Loucy (cell line): ENCODE results near the gene IARS2.

Experiments used
- H2AFZ ChIP-seq: fragments of 200-600 bp; sonication (generic); 2 replicates; pipeline ENCODE4 v1.6.0; 2016; ENCODE audit warnings: antibody characterized with exemption, mild to moderate bottlenecking, low read length, moderate library complexity
- H3F3A ChIP-seq: fragments of 200-600 bp; 2 replicates; pipeline ENCODE4 v1.6.0; 2016; ENCODE audit warnings: antibody characterized with exemption, low read depth, mild to moderate bottlenecking
- H3K27me3 ChIP-seq: fragments of 200-600 bp; sonication (generic); 2 replicates; pipeline ENCODE4 v1.6.1; 2014; ENCODE audit warnings: low read length, mild to moderate bottlenecking; ENCODE audit not compliant: insufficient read depth, poor library complexity, severe bottlenecking
- H3K36me3 ChIP-seq: fragments of 200-600 bp; sonication (generic); 2 replicates; pipeline ENCODE4 v1.6.1; 2016; ENCODE audit warnings: low read length; ENCODE audit not compliant: insufficient read depth
- H3K4me1 ChIP-seq: fragments of 200-600 bp; sonication (generic); 2 replicates; pipeline ENCODE4 v1.5.1; 2014; ENCODE audit warnings: low read length, mild to moderate bottlenecking; ENCODE audit not compliant: insufficient read depth, poor library complexity, severe bottlenecking
- H3K4me2 ChIP-seq: fragments of 200-600 bp; sonication (generic); 2 replicates; pipeline ENCODE4 v1.6.0; 2014; ENCODE audit warnings: antibody characterized with exemption, low read length, low read depth, mild to moderate bottlenecking; ENCODE audit not compliant: poor library complexity, severe bottlenecking
- H3K4me3 ChIP-seq: fragments of 200-600 bp; sonication (generic); 2 replicates; pipeline ENCODE4 v1.5.1; 2014; ENCODE audit warnings: low read length, mild to moderate bottlenecking, mixed read lengths; ENCODE audit not compliant: poor library complexity, severe bottlenecking
- H3K79me2 ChIP-seq: fragments of 200-600 bp; sonication (generic); 2 replicates; pipeline ENCODE4 v1.6.1; 2014; ENCODE audit warnings: low read length; ENCODE audit not compliant: insufficient read depth
- H3K9ac ChIP-seq: fragments of 200-600 bp; sonication (generic); 2 replicates; pipeline ENCODE4 v1.6.0; 2014; ENCODE audit warnings: mild to moderate bottlenecking, low read depth, low read length, moderate library complexity; ENCODE audit not compliant: poor library complexity, severe bottlenecking
- H3K9me2 ChIP-seq: fragments of 200-600 bp; sonication (generic); replicated peaks from 2 replicates; pipeline ENCODE4 v1.6.1; 2016; ENCODE audit warnings: low read depth, low read length, mixed read lengths
- H3K9me3 ChIP-seq: fragments of 200-600 bp; sonication (generic); 2 replicates; pipeline ENCODE4 v1.6.1; 2014; ENCODE audit warnings: mild to moderate bottlenecking, antibody characterized with exemption, low read length, low read depth; ENCODE audit not compliant: insufficient read depth
- H4K20me1 ChIP-seq: fragments of 200-600 bp; sonication (generic); 2 replicates; pipeline ENCODE4 v1.6.0; 2014; ENCODE audit warnings: antibody characterized with exemption, low read length, mild to moderate bottlenecking; ENCODE audit not compliant: insufficient read depth, poor library complexity, severe bottlenecking
- EZH2phosphoT487 ChIP-seq: fragments of 200-600 bp; IDR thresholded peaks from 2 replicates; pipeline ENCODE4 v1.6.1; 2018; ENCODE audit warnings: antibody characterized with exemption, mild to moderate bottlenecking, moderate library complexity, borderline replicate concordance
- TF ChIP-seq, protein P1 (sequence below): fragments of 200-600 bp; sonication (generic); conservative IDR thresholded peaks from 2 replicates; pipeline ENCODE4 v1.5.1; 2014; ENCODE audit warnings: mild to moderate bottlenecking, antibody characterized with exemption, low read length

Gene IARS2

DNA sequence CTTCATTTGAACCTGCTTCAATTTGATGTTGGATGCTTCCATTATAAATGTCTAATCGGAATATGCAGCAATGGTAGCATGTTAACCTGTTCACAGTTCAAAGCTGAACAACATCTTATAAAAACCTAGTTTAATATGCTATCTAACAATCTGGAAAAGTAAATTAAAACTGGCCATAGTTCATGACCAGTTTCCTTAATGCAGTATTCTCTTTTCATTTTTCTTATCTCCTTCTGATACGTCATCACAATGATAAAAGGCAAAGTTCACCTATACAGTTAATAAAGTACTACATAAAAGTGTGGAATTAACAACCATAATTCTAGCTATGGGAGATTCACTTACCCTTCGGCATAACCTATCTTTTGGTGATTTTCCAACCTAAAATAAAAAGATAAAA, 65.1 kb downstream of the IARS2 start:
- H3K4me1 ChIP-seq: peaks cover 7% of the 10 kb centered on the region
- peaks cover 48% of the 10 kb centered on the region for H3K36me3 ChIP-seq
- H3K9ac ChIP-seq: no peak overlapping the region
- H3K4me3 ChIP-seq: no peak overlapping the region
- no peaks in the 10 kb centered on the region for H3K9me3 ChIP-seq
- no peaks in the 10 kb centered on the region for H3F3A ChIP-seq
- H3K27me3 ChIP-seq: no peaks in the 10 kb centered on the region
- H2AFZ ChIP-seq: no peak overlapping the region
- no peak overlapping the region for H3K4me2 ChIP-seq
- H3K79me2 ChIP-seq: no peaks in the 10 kb centered on the region
- H4K20me1 ChIP-seq: no peaks in the 10 kb centered on the region
- no peak for TF ChIP-seq EZH2phosphoT487
- TF ChIP-seq, protein P1, sequence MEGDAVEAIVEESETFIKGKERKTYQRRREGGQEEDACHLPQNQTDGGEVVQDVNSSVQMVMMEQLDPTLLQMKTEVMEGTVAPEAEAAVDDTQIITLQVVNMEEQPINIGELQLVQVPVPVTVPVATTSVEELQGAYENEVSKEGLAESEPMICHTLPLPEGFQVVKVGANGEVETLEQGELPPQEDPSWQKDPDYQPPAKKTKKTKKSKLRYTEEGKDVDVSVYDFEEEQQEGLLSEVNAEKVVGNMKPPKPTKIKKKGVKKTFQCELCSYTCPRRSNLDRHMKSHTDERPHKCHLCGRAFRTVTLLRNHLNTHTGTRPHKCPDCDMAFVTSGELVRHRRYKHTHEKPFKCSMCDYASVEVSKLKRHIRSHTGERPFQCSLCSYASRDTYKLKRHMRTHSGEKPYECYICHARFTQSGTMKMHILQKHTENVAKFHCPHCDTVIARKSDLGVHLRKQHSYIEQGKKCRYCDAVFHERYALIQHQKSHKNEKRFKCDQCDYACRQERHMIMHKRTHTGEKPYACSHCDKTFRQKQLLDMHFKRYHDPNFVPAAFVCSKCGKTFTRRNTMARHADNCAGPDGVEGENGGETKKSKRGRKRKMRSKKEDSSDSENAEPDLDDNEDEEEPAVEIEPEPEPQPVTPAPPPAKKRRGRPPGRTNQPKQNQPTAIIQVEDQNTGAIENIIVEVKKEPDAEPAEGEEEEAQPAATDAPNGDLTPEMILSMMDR: no peak
- no peaks in the 10 kb centered on the region for H3K9me2 ChIP-seq

DNA sequence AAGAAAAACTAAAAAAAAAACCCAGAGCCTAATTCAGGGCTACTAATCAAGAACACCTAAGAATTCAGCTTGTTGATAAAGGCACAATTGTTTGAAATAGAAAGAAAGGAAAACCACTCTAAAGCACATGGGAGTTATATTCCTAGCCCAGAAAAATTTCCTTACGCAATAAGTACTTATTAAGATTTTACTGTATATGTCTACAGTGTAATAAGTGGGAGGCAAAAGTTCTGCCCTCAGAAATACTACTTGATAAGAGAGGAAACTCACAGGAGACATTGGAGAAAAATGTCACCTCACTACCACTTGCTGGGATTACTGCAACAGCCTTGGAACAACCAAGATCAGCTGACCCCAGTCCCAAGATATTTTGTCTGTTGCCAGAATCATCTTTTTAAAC, 66.1 kb downstream of the IARS2 start:
- no peak overlapping the region for H3K9ac ChIP-seq
- peaks cover 47% of the 10 kb centered on the region for H3K36me3 ChIP-seq
- H3F3A ChIP-seq: no peaks in the 10 kb centered on the region
- no peaks in the 10 kb centered on the region for H4K20me1 ChIP-seq
- H3K79me2 ChIP-seq: no peaks in the 10 kb centered on the region
- no peak overlapping the region for H3K4me2 ChIP-seq
- no peaks in the 10 kb centered on the region for H3K9me2 ChIP-seq
- no peaks in the 10 kb centered on the region for H3K27me3 ChIP-seq
- no peaks in the 10 kb centered on the region for H3K9me3 ChIP-seq
- no peak overlapping the region for H3K4me3 ChIP-seq
- peaks cover 7% of the 10 kb centered on the region for H3K4me1 ChIP-seq
- H2AFZ ChIP-seq: no peak overlapping the region
- TF ChIP-seq, protein P1: no peak
- no peak for TF ChIP-seq EZH2phosphoT487

- no peak overlapping the region for H2AFZ ChIP-seq
- no peaks in the 10 kb centered on the region for H3F3A ChIP-seq
- no peaks in the 10 kb centered on the region for H3K9me3 ChIP-seq
- TF ChIP-seq, protein P1: no peak
- TF ChIP-seq EZH2phosphoT487: no peak
- H3K9me2 ChIP-seq: no peaks in the 10 kb centered on the region
- H3K36me3 ChIP-seq: peaks cover 38% of the 10 kb centered on the region; the same call in 1 of the 2 replicates
- no peak overlapping the region for H3K4me2 ChIP-seq
- no peaks in the 10 kb centered on the region for H3K79me2 ChIP-seq
- H3K27me3 ChIP-seq: no peaks in the 10 kb centered on the region
- H3K4me1 ChIP-seq: no peaks in the 10 kb centered on the region
- H3K4me3 ChIP-seq: no peak overlapping the region
- H4K20me1 ChIP-seq: no peaks in the 10 kb centered on the region
- H3K9ac ChIP-seq: no peak overlapping the region
These were observed 70.2 kb downstream of the IARS2 start for GRCh38 chr1:220164116-220164515.
